Gastroesophageal sphincter (tissue), 4 donors: ENCODE measurements around the gene ZNF773. TPM values are rescaled to one million over a fixed set of nuclear protein-coding genes. Genes with fewer than 3 reads are reported as not detected.
"Not testable (repeated sequence)": the region's sequence is repeated elsewhere in the genome, so short reads cannot be mapped to it uniquely, and the experiment has no call there.

ENCODE experiments used
- ATAC-seq: fragments of 150-250 bp; one replicate; pipeline ENCODE4 v1.9.1; 2016; ENCODE audit warnings: mild to moderate bottlenecking, moderate library complexity
- H3K27ac ChIP-seq, 4 donors: fragments of 200-600 bp; sonication (generic) in 3 of 4; 1 replicate in 3 of 4; 2 replicates in 1 of 4; pipeline ENCODE4 v1.5.1; 2016 to 2019
- H3K27me3 ChIP-seq: fragments of 200-600 bp; sonication (generic); one replicate; pipeline ENCODE4 v1.5.1; 2019
- H3K36me3 ChIP-seq, 2 donors: fragments of 200-600 bp; sonication (generic); one replicate each; pipeline ENCODE4 v1.5.1; 2019; ENCODE audit warnings: control low read depth in 1 of 2
- H3K4me1 ChIP-seq, 3 donors: fragments of 200-600 bp; sonication (generic); 1 replicate in 2 of 3; 2 replicates in 1 of 3; pipeline ENCODE4 v1.5.1; 2016 to 2019; ENCODE audit warnings: control low read depth in 2 of 3
- H3K4me3 ChIP-seq, 2 donors: fragments of 200-600 bp; sonication (generic); one replicate each; pipeline ENCODE4 v1.5.1; 2019; ENCODE audit warnings: mild to moderate bottlenecking in 1 of 2, moderate library complexity in 1 of 2
- H3K9me3 ChIP-seq, 3 donors: fragments of 200-600 bp; sonication (generic); one replicate each; pipeline ENCODE4 v1.5.1; 2017 to 2019; ENCODE audit warnings: control low read depth in 2 of 3
- CTCF ChIP-seq, 4 experiments: fragments of 200-600 bp in 2 of 4; fragments of 450-650 bp in 2 of 4; sonication (generic) in 1 of 4; IDR thresholded peaks; one replicate each; pipeline ENCODE4 v1.5.1; 2017 to 2019; ENCODE audit warnings: antibody characterized with exemption in 4 of 4, mild to moderate bottlenecking in 2 of 4, moderate library complexity in 2 of 4
- EP300 ChIP-seq: sonication (generic); formaldehyde crosslinking; IDR thresholded peaks from one replicate; pipeline ENCODE4 v1.6.1; 2017; ENCODE audit warnings: antibody characterized with exemption, mild to moderate bottlenecking
- POLR2A ChIP-seq, 2 donors: fragments of 450-650 bp; IDR thresholded peaks; one replicate each; pipeline ENCODE4 v1.6.1; 2017; ENCODE audit warnings: antibody characterized with exemption in 2 of 2, mild to moderate bottlenecking in 2 of 2, moderate library complexity in 1 of 2
- POLR2AphosphoS5 ChIP-seq: sonication (generic); formaldehyde crosslinking; IDR thresholded peaks from one replicate; pipeline ENCODE4 v1.6.1; 2017; ENCODE audit warnings: antibody characterized with exemption
- WGBS, 2 donors: methylation state at CpG; one replicate each; pipeline ENCODE4 v1.1.5; 2018; ENCODE audit warnings: low coverage in 1 of 2; 5-methylcytosine and 5-hydroxymethylcytosine counted together
- total RNA-seq, 4 donors: library from RNA; depleted of rRNA; stranded (reverse); fragments of >200 nt; gene quantifications; one replicate each; pipeline ENCODE4 v1.1.0, GENCODE V29; 2016

The ZNF773 gene
- 10 to 100 TPM in 3 of 4 donors, 1 to 10 TPM in 1; 5.1 to 22.1 (median 13.9) TPM for total RNA-seq

GRCh38 chr19:57499680-57500395 is at the start of gene ZNF773:
Gene ZNF773 (plus strand): TSS chr19:57499938. CDS start chr19:57500081, 143 bp downstream.
- Histone ChIP-seq H3K27ac (peak within 1 kb of the TSS; percentile 75 to 91 (median 89)), H3K4me3 (peak within 1 kb of the TSS; percentile 83 to 87), H3K9me3 (peaks cover 0 to 29% (median 0%) of the 10 kb centered on the region in 3 donors), H3K36me3 (peaks cover 0 to 27% of the 10 kb centered on the region in 2 donors), H3K4me1 (peaks cover 0 to 14% (median 4%) of the 10 kb centered on the region in 3 donors)
- WGBS, 2 donors, result 0 to 5% methylated on average over 5 to 8 of the region's 69 CpGs
- H3K27me3 ChIP-seq, result not testable (repeated sequence)
- peak; percentile 100 for ATAC-seq
- peak; percentile 73 to 83 for TF ChIP-seq POLR2A (IDR thresholded peaks at IDR 0.05)
- TF ChIP-seq POLR2AphosphoS5, result peak; percentile 81

DNA sequence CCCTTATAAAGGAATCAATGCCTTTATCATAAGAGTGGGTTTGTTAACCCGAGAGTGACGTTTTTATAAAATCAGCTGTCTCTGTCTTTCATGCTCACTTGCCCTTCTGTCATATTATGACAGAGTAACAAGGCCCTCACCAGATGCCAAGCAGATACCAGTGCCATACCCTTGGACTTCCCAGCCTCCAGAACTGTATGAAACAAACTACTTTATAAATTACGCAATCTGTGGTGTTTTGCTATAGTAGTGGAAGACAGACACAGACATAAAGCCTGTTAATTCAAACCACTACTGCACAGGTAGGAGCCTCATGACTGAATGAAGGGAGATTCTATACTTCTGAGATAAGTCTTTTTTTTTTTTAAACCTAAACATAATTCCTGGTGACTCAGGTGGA is 47.4 kb upstream of the ZNF773 start:
- H3K27ac ChIP-seq, result no peak overlapping the region
- H3K27me3 ChIP-seq, result no peaks in the 10 kb centered on the region
- TF ChIP-seq POLR2A (IDR thresholded peaks at IDR 0.05) (no peak), POLR2AphosphoS5 (no peak), EP300 (no peak), CTCF (IDR thresholded peaks at IDR 0.05) (no peak)
- WGBS, 2 donors, result 94 to 100% methylated on average over 2 to 3 of the region's 3 CpGs
- H3K4me1 ChIP-seq, result no peaks in the 10 kb centered on the region
- H3K9me3 ChIP-seq, result peaks cover 0 to 73% (median 0%) of the 10 kb centered on the region in 3 donors
- no peak overlapping the region for H3K4me3 ChIP-seq
- no peak for ATAC-seq
- H3K36me3 ChIP-seq, result peaks cover 0 to 35% of the 10 kb centered on the region in 2 donors

DNA sequence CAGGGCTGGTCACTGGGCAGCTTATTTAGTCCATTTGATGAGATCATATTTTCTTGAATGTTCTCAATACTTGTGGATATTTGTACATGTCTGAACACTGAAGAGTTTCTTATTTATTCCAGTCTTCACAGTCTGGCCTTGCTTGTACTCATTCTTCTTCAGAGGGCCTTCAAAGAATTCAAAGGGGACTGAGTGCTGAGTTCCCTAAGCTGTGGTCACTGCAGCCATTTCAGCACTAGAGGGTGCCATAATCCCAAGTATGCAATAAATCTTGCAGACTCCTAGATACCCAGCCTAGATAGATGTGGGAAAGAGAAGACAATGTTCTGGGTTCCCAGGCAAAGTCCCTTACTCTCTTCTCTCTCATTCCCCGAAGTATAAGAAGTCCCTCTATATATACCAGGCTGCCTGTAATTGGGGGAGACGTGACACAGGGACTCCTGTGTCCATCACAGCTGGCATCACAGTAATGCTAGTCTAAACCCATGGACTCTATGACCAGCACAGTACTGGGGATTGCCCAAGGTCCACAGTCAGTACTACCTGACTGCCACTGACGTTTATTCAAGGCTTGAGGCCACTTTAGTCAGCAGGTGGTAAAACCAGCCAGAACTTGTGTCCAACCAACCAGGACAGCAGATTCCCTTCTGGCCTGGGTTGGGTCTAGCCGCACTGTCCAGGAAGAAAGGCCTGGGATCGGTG is 33.9 kb upstream of the ZNF773 start:
- H3K4me3 ChIP-seq, result no peak overlapping the region
- peaks cover 0 to 42% of the 10 kb centered on the region in 2 donors for H3K36me3 ChIP-seq
- no peak overlapping the region for H3K27ac ChIP-seq
- no peak for TF ChIP-seq EP300
- TF ChIP-seq POLR2AphosphoS5, result no peak
- no peak for TF ChIP-seq POLR2A (IDR thresholded peaks at IDR 0.05)
- TF ChIP-seq CTCF (IDR thresholded peaks at IDR 0.05), result no peak
- no peaks in the 10 kb centered on the region for H3K4me1 ChIP-seq
- 94% methylated on average over 3 of the region's 5 CpGs; no CpG with 5 or more reads in 1 of the 2 donors for WGBS, 2 donors
- H3K27me3 ChIP-seq, result no peaks in the 10 kb centered on the region
- H3K9me3 ChIP-seq, result peaks cover 3 to 91% (median 10%) of the 10 kb centered on the region in 3 donors
- ATAC-seq, result no peak

GRCh38 chr19:57466489-57466888 is 33.2 kb upstream of the ZNF773 start:
- Histone ChIP-seq H3K36me3 (peaks cover 0 to 44% of the 10 kb centered on the region in 2 donors), H3K27ac (no peak overlapping the region), H3K4me1 (no peaks in the 10 kb centered on the region), H3K4me3 (no peak overlapping the region), H3K9me3 (peaks cover 6 to 94% (median 10%) of the 10 kb centered on the region in 3 donors), H3K27me3 (no peaks in the 10 kb centered on the region)
- no peak for TF ChIP-seq CTCF (IDR thresholded peaks at IDR 0.05)
- no peak for TF ChIP-seq POLR2A (IDR thresholded peaks at IDR 0.05)
- no peak for TF ChIP-seq EP300
- no peak for TF ChIP-seq POLR2AphosphoS5
- 100% methylated on average over 2 of the region's 5 CpGs; no CpG with 5 or more reads in 1 of the 2 donors for WGBS, 2 donors
- no peak for ATAC-seq

DNA sequence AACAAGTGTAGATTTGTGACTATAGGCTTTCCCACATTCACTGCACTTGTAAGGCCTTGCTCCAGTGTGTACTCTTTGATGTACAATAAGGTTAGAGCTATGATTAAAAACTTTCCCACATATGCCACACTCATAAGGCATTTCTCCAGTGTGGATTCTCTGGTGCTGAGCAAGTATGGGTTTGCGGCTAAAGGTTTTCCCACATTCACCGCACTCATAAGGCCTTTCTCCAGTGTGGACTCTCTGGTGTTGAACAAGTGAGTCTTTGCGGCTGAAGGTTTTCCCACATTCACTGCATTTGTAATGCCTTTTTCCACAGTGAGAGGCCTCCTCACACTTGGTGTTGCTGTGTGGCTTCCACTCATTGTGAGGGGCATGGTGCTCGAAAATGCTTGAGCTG is 26.1 kb upstream of the ZNF773 start:
- Histone ChIP-seq H3K4me3 (no peak overlapping the region), H3K27ac (no peak overlapping the region), H3K36me3 (peaks cover 0 to 69% of the 10 kb centered on the region in 2 donors), H3K27me3 (no peaks in the 10 kb centered on the region), H3K9me3 (peaks cover 3 to 93% (median 11%) of the 10 kb centered on the region in 3 donors), H3K4me1 (peaks cover 0 to 12% (median 0%) of the 10 kb centered on the region in 3 donors)
- ATAC-seq, result no peak
- TF ChIP-seq POLR2A (IDR thresholded peaks at IDR 0.05) (no peak), CTCF (IDR thresholded peaks at IDR 0.05) (no peak), POLR2AphosphoS5 (no peak), EP300 (no peak)
- WGBS, 2 donors, result 100% methylated on average over 3 to 4 of the region's 4 CpGs
